Epithelial cell of esophagus (primary cell): ENCODE measurements around the gene BRINP3.

Experiments used
- DNase-seq: peaks from one replicate; pipeline ENCODE4 v3.0.0; 2010; ENCODE audit warnings: low read depth
- H3K4me3 ChIP-seq: 2 replicates; pipeline ENCODE4 v1.5.1; 2011; ENCODE audit warnings: mild to moderate bottlenecking, low read length, control low read depth
- CTCF ChIP-seq: IDR thresholded peaks from 2 replicates; pipeline ENCODE4 v1.5.1; 2011; ENCODE audit warnings: low read depth, mild to moderate bottlenecking, low read length, control low read depth, inconsistent platforms; ENCODE audit not compliant: insufficient read depth; ENCODE audit errors: missing control alignments

BRINP3 gene

GRCh38 chr1:190192627-190193026, 285.0 kb downstream of the BRINP3 start:
- TF ChIP-seq CTCF: no peak
- no peak for DNase-seq
- no peak overlapping the region for H3K4me3 ChIP-seq

- no peak overlapping the region for H3K4me3 ChIP-seq
- no peak for TF ChIP-seq CTCF
- no peak for DNase-seq
Observed at GRCh38 chr1:190183588-190183987, 294.1 kb downstream of the BRINP3 start.

- DNase-seq: peak; percentile 32
- TF ChIP-seq CTCF: no peak
- H3K4me3 ChIP-seq: no peak overlapping the region
Observed at GRCh38 chr1:190179817-190180216, 297.8 kb downstream of the BRINP3 start.

GRCh38 chr1:190178827-190179226, 298.8 kb downstream of the BRINP3 start:
- DNase-seq: no peak
- TF ChIP-seq CTCF: no peak

GRCh38 chr1:190177555-190177954, 300.1 kb downstream of the BRINP3 start:
- DNase-seq: no peak
- no peak for TF ChIP-seq CTCF
- H3K4me3 ChIP-seq: no peak overlapping the region

More at GRCh38 chr1:190178827-190179226, 298.8 kb downstream of the BRINP3 start:
- no peak overlapping the region for H3K4me3 ChIP-seq

- DNase-seq: peak; percentile 2
- H3K4me3 ChIP-seq: no peak overlapping the region
- TF ChIP-seq CTCF: no peak
Observed at GRCh38 chr1:190176776-190177175, 300.9 kb downstream of the BRINP3 start.

- no peak for TF ChIP-seq CTCF
- H3K4me3 ChIP-seq: no peak overlapping the region
- DNase-seq: no peak
Observed at GRCh38 chr1:190175320-190175719, 302.3 kb downstream of the BRINP3 start.
